ENCODE results near the gene SLC23A3.
A peak's percentile ranks its signal among the peaks of the same experiment; 100 is the strongest.

Gene SLC23A3

GRCh38 chr2:219168932-219169331, 897 bp downstream of the SLC23A3 start:
- no peak overlapping the region for H3K27ac ChIP-seq
- TF ChIP-seq CTCF (IDR thresholded peaks at IDR 0.05; ENCODE audit: low read depth, low read length) = no peak
- peaks cover 12% of the 10 kb centered on the region for H3K36me3 ChIP-seq
- no peak overlapping the region for H3K4me3 ChIP-seq (ENCODE audit: low read depth, low read length)
- H3K27me3 ChIP-seq (ENCODE audit: insufficient read depth, low read depth, severe bottlenecking) = no peaks in the 10 kb centered on the region
- no peak for DNase-seq
- no peaks in the 10 kb centered on the region for H3K9me3 ChIP-seq (ENCODE audit: severe bottlenecking)

GRCh38 chr2:219168526-219168925, 1.3 kb downstream of the SLC23A3 start:
- no peak for DNase-seq
- H3K4me3 ChIP-seq (ENCODE audit: low read depth, low read length) = no peak overlapping the region
- H3K9me3 ChIP-seq (ENCODE audit: severe bottlenecking) = no peaks in the 10 kb centered on the region
- no peak overlapping the region for H3K27ac ChIP-seq
- TF ChIP-seq CTCF (IDR thresholded peaks at IDR 0.05; ENCODE audit: low read depth, low read length) = no peak
- H3K27me3 ChIP-seq (ENCODE audit: insufficient read depth, low read depth, severe bottlenecking) = no peaks in the 10 kb centered on the region
- peaks cover 8% of the 10 kb centered on the region for H3K36me3 ChIP-seq

- no peak overlapping the region for H3K4me3 ChIP-seq (ENCODE audit: low read depth, low read length)
- TF ChIP-seq CTCF (IDR thresholded peaks at IDR 0.05; ENCODE audit: low read depth, low read length) = no peak
- H3K27me3 ChIP-seq (ENCODE audit: insufficient read depth, low read depth, severe bottlenecking) = no peaks in the 10 kb centered on the region
- H3K9me3 ChIP-seq (ENCODE audit: severe bottlenecking) = no peaks in the 10 kb centered on the region
- H3K36me3 ChIP-seq = peaks cover 3% of the 10 kb centered on the region
- no peak for DNase-seq
- no peak overlapping the region for H3K27ac ChIP-seq
Observed at GRCh38 chr2:219167997-219168396, 1.8 kb downstream of the SLC23A3 start.

GRCh38 chr2:219165058-219165911, 4.5 kb downstream of the SLC23A3 start:
- Histone ChIP-seq H3K4me3 (ENCODE audit: low read depth, low read length) (no peak overlapping the region), H3K27ac (no peak overlapping the region), H3K9me3 (ENCODE audit: severe bottlenecking) (no peaks in the 10 kb centered on the region), H3K27me3 (ENCODE audit: insufficient read depth, low read depth, severe bottlenecking) (no peaks in the 10 kb centered on the region), H3K36me3 (no peaks in the 10 kb centered on the region)
- no peak for TF ChIP-seq CTCF (IDR thresholded peaks at IDR 0.05; ENCODE audit: low read depth, low read length)
- no peak for DNase-seq

- no peak overlapping the region for H3K27ac ChIP-seq
- no peak overlapping the region for H3K4me3 ChIP-seq (ENCODE audit: low read depth, low read length)
- DNase-seq = no peak
- H3K27me3 ChIP-seq (ENCODE audit: insufficient read depth, low read depth, severe bottlenecking) = no peaks in the 10 kb centered on the region
- H3K36me3 ChIP-seq = no peaks in the 10 kb centered on the region
- no peaks in the 10 kb centered on the region for H3K9me3 ChIP-seq (ENCODE audit: severe bottlenecking)
- no peak for TF ChIP-seq CTCF (IDR thresholded peaks at IDR 0.05; ENCODE audit: low read depth, low read length)
Observed at GRCh38 chr2:219163156-219163555, 6.7 kb downstream of the SLC23A3 start.

GRCh38 chr2:219161097-219161496, 8.7 kb downstream of the SLC23A3 start:
- no peaks in the 10 kb centered on the region for H3K27me3 ChIP-seq (ENCODE audit: insufficient read depth, low read depth, severe bottlenecking)
- DNase-seq = no peak
- no peaks in the 10 kb centered on the region for H3K9me3 ChIP-seq (ENCODE audit: severe bottlenecking)
- H3K27ac ChIP-seq = no peak overlapping the region; the same call in 1 of the 2 replicates
- H3K36me3 ChIP-seq = peaks cover 17% of the 10 kb centered on the region
- peak overlapping the region; percentile 78 for H3K4me3 ChIP-seq (ENCODE audit: low read depth, low read length)
- TF ChIP-seq CTCF (IDR thresholded peaks at IDR 0.05; ENCODE audit: low read depth, low read length) = no peak

Data from WERI-Rb-1 (cell line).